KG1 (cell line): ENCODE data around the gene PBX1.
A peak's percentile ranks its signal among the peaks of the same experiment; 100 is the strongest.

Experiments
- DNase-seq: peaks from one replicate; lab custom pipeline; 2025; lab: John Stamatoyannopoulos, UW

Gene PBX1

GRCh38 chr1:164700683-164701082 is 141.7 kb downstream of the PBX1 start:
- DNase-seq, result no peak

DNA sequence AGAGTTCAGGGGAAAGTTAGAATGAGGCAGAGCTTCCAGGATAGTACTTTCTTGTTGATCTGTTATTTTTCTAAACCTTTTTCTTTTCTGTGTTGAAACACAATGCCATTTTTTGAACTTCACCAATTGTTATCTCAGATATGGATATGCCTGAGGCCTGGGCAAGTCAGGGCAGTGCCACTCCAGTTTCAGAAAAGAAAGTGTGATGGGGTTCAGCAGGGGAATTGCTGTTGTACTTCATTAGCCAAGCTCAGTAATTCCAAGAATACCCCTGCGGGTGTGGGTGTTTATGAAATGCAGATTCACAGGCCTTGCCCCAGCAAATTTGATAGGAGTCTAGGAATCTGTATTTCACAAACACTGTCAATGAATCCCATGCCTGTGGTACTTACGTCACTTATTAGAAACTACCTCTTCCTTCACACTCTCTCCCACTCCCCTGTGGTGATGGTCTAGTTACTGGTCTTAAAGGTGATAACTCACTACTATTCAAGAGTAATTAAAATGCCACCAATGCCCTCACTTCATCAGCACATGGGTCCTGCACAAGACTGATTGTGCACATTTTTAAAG is 142.3 kb downstream of the PBX1 start:
- no peak for DNase-seq

GRCh38 chr1:164702216-164702615 is 143.2 kb downstream of the PBX1 start:
- DNase-seq, result no peak

DNA sequence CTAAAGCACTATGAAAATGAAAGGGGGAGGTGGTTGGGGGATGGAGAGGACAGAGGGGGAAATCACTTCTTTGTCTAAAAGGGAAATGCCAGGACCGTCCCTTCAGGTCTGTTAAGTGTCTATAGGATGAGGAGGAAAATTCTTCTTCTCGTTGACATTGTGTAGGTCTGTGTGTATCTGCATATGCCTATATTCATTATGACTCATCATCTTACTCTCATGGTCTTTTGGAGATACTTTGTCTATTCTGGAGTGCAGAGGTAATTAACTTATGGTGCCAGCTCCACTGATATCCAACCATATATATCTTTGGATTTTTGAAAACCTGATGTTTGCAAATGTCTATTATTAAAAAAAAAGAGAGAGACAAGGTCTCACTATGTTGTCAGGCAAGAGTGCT is 143.7 kb downstream of the PBX1 start:
- no peak for DNase-seq

- no peak for DNase-seq
These were observed 144.5 kb downstream of the PBX1 start for GRCh38 chr1:164703463-164703862.

GRCh38 chr1:164703960-164704411 is 145.0 kb downstream of the PBX1 start:
- DNase-seq, result no peak

GRCh38 chr1:164704954-164705353 is 146.0 kb downstream of the PBX1 start:
- DNase-seq, result no peak

DNA sequence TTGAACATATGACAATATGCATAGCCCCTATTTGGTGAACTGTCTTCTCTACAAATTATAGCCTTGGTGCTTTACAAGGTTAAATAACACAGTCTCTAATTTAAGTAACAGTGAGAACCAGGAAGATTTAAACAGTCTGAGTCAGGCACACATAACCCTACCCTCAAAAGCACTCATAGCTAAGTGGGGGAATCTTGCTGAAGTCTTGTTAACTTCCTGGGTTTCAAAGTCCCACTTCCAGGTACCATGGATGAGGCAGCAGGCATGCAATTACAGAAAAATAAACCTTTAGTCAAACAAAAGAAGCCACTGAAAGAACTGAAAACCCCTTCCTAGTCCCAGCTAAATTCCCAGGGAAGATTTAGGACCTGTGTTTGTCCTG is 147.6 kb downstream of the PBX1 start:
- no peak for DNase-seq

- no peak for DNase-seq
These were observed 148.9 kb downstream of the PBX1 start for GRCh38 chr1:164707868-164708331.

DNA sequence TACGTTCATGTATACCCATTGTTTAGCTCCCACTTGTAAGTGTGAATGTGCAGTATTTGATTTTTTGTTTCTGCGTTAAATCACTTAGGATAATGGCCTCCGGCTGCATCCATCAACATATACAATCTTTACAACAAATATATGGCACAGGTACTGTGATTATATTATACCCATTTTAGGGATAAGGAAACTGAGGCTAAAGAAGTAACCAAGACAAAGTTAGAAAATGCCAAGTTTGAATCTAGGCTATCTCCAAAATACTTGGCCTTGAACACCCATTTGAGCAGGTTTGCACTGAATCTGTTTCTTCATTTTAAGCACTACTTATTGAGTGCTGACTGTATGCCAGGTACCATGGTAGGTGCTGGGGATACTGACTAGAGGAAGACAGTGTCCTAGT is 149.6 kb downstream of the PBX1 start:
- no peak for DNase-seq

DNA sequence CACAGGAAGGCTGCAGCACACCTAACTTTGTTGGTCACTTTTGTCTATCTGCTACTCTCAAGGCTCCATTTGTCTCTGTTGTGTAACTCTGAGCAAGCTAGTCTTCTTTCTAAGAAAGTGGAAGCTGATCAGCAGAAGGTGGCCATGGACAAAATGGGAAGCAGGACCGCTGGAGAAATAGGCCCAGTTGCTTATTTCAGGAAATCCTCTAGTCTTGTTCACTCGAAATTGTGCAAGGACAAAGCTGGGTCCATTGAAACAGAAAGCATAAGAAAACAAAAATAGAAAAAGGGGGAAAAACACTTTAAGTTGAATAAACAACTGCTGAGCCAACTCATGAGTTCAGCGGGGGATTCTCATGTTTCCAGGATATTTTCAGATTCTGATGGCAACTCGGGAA is 150.1 kb downstream of the PBX1 start:
- DNase-seq, result no peak

DNA sequence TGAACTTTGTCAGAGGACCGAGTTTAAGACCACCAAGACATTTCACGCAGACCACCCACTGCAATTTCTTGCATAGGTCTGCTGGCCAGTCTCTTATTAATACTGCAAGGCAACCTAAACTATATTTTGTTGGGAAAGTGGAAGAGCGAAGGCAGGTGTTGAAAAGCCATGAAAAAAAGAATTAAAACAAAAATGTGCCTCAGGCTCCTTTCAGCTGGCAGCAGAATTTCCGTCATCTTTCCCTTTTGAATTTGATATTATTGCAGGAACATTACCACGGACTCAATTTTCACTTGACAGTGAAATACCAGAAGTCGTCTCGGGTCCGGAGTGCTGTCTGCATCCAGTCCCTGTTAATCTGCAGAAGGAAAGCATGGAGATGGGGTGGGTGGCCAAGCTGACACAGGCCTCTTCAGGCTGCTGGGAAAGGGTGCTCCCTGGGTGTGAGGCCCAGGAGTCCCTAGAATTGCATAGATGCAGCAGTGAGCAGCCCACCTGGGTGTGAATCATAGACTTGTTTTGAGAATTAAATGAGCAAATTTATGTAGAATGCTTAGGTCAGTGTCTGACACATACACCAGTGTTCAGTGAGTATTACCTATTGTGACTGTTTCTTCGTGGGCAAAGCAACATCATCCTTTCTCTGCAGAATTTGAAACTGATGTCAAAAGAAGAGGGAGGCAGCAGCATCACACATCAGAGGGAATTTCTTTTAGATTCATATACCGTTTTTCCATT is 150.7 kb downstream of the PBX1 start:
- no peak for DNase-seq

DNA sequence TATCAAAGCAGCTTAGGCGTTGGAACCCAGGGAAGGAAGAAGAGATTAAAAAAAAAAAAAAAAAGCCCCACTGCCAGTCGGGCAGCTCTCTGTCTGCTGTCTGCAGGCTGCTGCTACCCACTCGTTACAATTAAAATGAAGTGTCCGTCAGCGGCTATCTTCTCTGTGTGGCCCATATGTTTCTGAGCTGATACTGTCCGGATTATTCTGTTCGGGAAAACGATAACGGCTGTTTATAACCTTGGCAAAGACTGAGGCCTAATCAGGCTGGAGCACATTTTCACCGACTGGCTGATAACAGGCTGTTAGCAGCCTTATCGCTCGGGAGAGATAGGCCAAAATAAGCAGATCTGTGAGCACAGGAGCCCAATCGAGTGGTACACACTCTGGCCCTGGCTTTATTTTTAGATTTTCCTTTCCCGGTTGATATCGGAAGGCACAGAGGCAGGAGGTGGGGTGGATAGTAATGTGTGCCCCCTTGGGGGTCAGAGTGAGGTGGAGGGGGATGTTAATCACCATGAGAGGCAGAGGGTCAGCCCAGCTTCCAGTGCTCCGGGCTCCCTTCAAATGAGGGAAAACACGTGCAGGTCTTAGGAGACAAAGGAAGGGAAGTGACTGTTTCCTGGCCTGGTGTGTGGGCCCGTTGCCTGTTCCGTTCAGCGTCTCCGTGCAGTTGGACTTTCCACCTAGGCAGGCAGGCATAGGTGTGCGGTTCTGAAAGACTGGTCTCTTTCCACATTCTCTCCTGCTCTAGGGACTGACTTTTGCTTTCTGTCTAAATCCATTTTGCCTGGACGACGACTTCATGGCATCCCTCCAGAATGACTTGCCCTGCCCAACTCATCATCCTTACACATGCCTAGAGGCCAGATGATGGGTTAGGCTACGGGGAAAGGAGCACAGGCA is 153.4 kb downstream of the PBX1 start:
- DNase-seq, result no peak

DNA sequence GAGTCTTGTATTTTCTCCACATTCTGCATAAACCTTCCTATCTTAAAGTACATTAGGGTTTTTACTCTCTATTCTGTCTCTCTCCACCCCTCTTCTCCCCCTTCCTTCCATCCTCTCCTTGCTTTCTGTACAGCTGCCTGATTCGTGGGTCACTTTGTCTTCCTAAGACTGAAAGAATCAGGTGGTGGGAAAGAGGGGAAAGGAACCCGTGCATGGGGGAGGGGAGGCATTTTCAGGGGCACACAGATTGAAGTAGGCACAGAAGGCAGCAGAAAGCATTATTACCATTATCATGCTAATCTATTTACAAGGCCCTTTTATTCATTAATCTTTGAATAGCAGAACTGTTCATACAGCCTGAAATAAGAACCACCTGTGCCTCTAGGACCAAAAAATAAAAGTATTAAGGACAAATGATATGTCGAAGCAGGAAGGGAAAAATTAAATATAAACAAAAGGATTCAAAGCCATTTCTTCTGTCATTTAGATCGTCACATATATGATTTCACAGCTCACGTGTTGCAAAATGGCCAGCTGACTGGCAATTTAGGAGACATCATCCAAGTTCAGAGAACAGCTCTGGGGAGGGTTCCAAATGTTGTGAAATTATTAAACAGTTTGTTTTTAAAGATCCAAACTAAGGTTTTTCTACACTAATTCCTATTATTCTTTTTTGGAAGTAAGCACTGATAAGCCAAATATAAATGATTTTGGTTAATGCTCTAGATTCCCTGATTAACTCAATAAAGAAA is 154.6 kb downstream of the PBX1 start:
- no peak for DNase-seq

- DNase-seq, result peak; percentile 6
These were observed 158.2 kb downstream of the PBX1 start for GRCh38 chr1:164716992-164717703.

- no peak for DNase-seq
These were observed 159.8 kb downstream of the PBX1 start for GRCh38 chr1:164718821-164719220.

DNA sequence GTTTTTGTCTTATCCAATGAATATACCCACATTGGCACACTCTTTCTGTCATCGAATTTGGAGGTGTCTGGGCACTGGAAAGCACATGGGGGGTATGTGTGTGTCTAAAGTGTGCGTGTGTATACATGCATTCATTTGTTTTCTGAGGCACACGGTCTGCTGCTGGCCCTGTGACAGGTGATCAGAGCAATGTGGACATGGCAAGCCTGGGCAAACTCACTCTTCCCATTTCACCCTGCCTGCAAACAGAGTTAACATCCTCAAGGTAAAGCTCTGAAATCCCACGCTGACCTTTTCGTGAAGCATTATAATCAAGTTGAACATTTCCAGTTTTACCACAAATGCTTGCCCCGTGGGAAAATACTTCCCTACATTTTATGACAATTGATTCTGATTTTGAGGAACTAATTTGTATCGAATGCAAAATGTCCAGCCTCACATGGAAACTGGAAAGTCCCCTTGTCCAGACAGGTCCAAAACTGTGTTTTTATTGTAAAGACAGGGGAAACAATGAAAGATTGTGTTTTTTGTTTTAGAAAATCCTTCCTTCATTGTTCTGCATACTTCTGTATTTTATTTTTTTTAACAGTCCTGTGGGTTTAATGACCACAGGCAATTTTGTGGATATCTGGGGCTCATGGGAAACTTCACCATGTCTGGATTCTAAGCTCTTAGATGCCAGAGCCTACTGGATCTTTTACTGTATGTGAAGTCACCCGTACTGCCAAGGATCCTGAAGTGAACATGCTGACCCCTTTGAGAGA is 160.9 kb downstream of the PBX1 start:
- DNase-seq, result no peak

GRCh38 chr1:164720440-164721227 is 161.7 kb downstream of the PBX1 start:
- DNase-seq, result peak; percentile 46

DNA sequence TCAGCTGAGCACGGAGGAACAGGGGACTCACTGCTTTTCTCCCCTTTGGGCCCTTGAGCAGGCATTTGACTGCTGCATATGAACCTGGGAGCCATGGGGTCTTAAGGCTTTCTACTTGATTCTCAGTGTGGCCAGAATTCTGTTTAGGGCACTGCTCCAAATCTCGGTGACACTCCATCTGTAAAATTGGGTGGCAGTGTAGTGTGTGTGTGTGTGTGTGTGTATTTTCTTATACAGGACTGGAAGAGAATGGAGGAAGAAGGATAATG is 162.2 kb downstream of the PBX1 start:
- DNase-seq, result no peak

DNA sequence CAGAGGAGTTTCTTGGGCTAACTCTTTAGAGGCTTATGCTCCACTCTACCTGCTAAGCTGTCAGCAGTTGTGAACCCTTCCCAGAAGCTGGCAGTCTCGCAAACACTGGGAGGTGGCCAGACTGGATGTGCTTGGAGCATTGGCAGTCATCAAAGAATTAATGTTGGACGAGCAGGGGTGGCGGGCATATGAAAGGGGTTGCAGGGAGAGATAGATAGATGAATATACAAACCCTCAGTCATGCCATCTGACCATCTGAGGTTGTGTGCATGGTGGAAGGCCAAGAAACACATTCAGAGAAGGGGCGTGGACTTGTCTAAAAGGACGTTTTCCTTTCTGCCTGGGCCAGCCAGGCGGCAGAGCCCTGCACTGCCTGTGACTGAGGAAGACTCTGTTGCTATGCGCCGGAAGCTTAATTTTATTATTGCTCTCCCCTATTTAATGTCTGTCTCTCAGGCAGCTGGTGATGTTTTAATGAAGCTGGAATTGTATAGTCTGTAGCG is 164.4 kb downstream of the PBX1 start:
- no peak for DNase-seq
